ENCODE data around the gene ALDOA.

ALDOA gene

GRCh38 chr16:30088832-30089624 lies 23.5 kb downstream of the ALDOA start:
- in situ Hi-C loops (cut with HindIII; ENCODE audit: low sequenced_read_pairs), result no loop called here
- no peak for DNase-seq (ENCODE audit: low read depth)
- no peak overlapping the region for H3K4me3 ChIP-seq (ENCODE audit: low read depth, low read length)
- no peak for TF ChIP-seq CTCF (IDR thresholded peaks at IDR 0.05; ENCODE audit: low read depth, low read length, missing control alignments)

- H3K4me3 ChIP-seq (ENCODE audit: low read depth, low read length), result no peak overlapping the region
- no peak for TF ChIP-seq CTCF (IDR thresholded peaks at IDR 0.05; ENCODE audit: low read depth, low read length, missing control alignments)
- no peak for DNase-seq (ENCODE audit: low read depth)
- in situ Hi-C loops (cut with HindIII; ENCODE audit: low sequenced_read_pairs), result no loop called here
Measured at GRCh38 chr16:30090610-30091331, 25.2 kb downstream of the ALDOA start.

GRCh38 chr16:30091474-30092372 lies 26.2 kb downstream of the ALDOA start, which contains the start of gene TBX6:
TBX6 (minus strand) TSS chr16:30091924; CDS start chr16:30091193, 731 bp downstream.
- TF ChIP-seq CTCF (IDR thresholded peaks at IDR 0.05; ENCODE audit: low read depth, low read length, missing control alignments), result peak; percentile 67
- H3K4me3 ChIP-seq (ENCODE audit: low read depth, low read length), result peak within 1 kb of the TSS; percentile 40
- in situ Hi-C loops (cut with HindIII; ENCODE audit: low sequenced_read_pairs), result no loop called here
- peak; percentile 46 for DNase-seq (ENCODE audit: low read depth)

GRCh38 chr16:30092373-30093010 lies 26.9 kb downstream of the ALDOA start:
- DNase-seq (ENCODE audit: low read depth), result no peak
- H3K4me3 ChIP-seq (ENCODE audit: low read depth, low read length), result peak overlapping the region; percentile 40
- peak; percentile 65 for TF ChIP-seq CTCF (IDR thresholded peaks at IDR 0.05; ENCODE audit: low read depth, low read length, missing control alignments)
- in situ Hi-C loops (cut with HindIII; ENCODE audit: low sequenced_read_pairs), result no loop called here

- H3K4me3 ChIP-seq (ENCODE audit: low read depth, low read length), result peak overlapping the region; percentile 69
- no peak for DNase-seq (ENCODE audit: low read depth)
- in situ Hi-C loops (cut with HindIII; ENCODE audit: low sequenced_read_pairs), result no loop called here
- no peak for TF ChIP-seq CTCF (IDR thresholded peaks at IDR 0.05; ENCODE audit: low read depth, low read length, missing control alignments)
Measured at GRCh38 chr16:30094541-30095165, 29.1 kb downstream of the ALDOA start.

All from astrocyte of the cerebellum (primary cell).